GM10847 (cell line): ENCODE measurements around the gene MYL4.

Experiments used
- POLR2A ChIP-seq: IDR thresholded peaks from 2 replicates; pipeline ENCODE4 v1.6.1; 2011; ENCODE audit not compliant: insufficient read length; ENCODE audit errors: extremely low read depth

Gene MYL4

GRCh38 chr17:47190243-47190642 lies 18.9 kb upstream of the MYL4 start:
- TF ChIP-seq POLR2A = no peak

- TF ChIP-seq POLR2A = no peak
These were observed 18.4 kb upstream of the MYL4 start for GRCh38 chr17:47190770-47191169.

GRCh38 chr17:47192554-47192953 lies 16.6 kb upstream of the MYL4 start:
- TF ChIP-seq POLR2A = no peak

- TF ChIP-seq POLR2A = no peak
These were observed 15.1 kb upstream of the MYL4 start for GRCh38 chr17:47193931-47194511.

- TF ChIP-seq POLR2A = no peak
These were observed 11.3 kb upstream of the MYL4 start for GRCh38 chr17:47197821-47198220.

GRCh38 chr17:47199627-47200324 lies 9.4 kb upstream of the MYL4 start:
- TF ChIP-seq POLR2A = no peak

GRCh38 chr17:47200325-47200664 lies 8.9 kb upstream of the MYL4 start:
- TF ChIP-seq POLR2A = no peak

- TF ChIP-seq POLR2A = no peak
These were observed 8.0 kb upstream of the MYL4 start for GRCh38 chr17:47201166-47201565.

- no peak for TF ChIP-seq POLR2A
These were observed 5.0 kb upstream of the MYL4 start for GRCh38 chr17:47203984-47204721.

GRCh38 chr17:47204722-47205418 lies 4.3 kb upstream of the MYL4 start:
- TF ChIP-seq POLR2A = no peak

GRCh38 chr17:47205419-47205963 lies 3.7 kb upstream of the MYL4 start:
- TF ChIP-seq POLR2A = peak; percentile 16

GRCh38 chr17:47207143-47208067 lies 1.7 kb upstream of the MYL4 start:
- no peak for TF ChIP-seq POLR2A

- no peak for TF ChIP-seq POLR2A
These were observed 351 bp downstream of the MYL4 start for GRCh38 chr17:47209499-47209898.

GRCh38 chr17:47210105-47210504 lies 957 bp downstream of the MYL4 start:
- TF ChIP-seq POLR2A = no peak
